SK-N-DZ (cell line): ENCODE measurements around the gene BRSK2.

Source experiments
- DNase-seq: peaks from one replicate; pipeline ENCODE4 v3.0.0-alpha.2; 2015; ENCODE audit warnings: low spot score

The BRSK2 gene

GRCh38 chr11:1481483-1481825, 91.7 kb downstream of the BRSK2 start:
- no peak for DNase-seq

- no peak for DNase-seq
Measured at GRCh38 chr11:1481861-1482441, 92.2 kb downstream of the BRSK2 start.

GRCh38 chr11:1482581-1483444, 93.1 kb downstream of the BRSK2 start:
- DNase-seq: no peak

GRCh38 chr11:1483445-1483961, 93.8 kb downstream of the BRSK2 start:
- no peak for DNase-seq

GRCh38 chr11:1484061-1484671, 94.4 kb downstream of the BRSK2 start:
- no peak for DNase-seq

- DNase-seq: no peak
Measured at GRCh38 chr11:1484695-1485503, 95.2 kb downstream of the BRSK2 start.

- DNase-seq: no peak
Measured at GRCh38 chr11:1485504-1485885, 95.8 kb downstream of the BRSK2 start.

- DNase-seq: no peak
Measured at GRCh38 chr11:1486054-1486825, 96.5 kb downstream of the BRSK2 start, which contains the start of gene MOB2. MOB2 (minus strand) TSS chr11:1486779; CDS start chr11:1486556, 223 bp downstream.

GRCh38 chr11:1487091-1487850, 97.5 kb downstream of the BRSK2 start:
- no peak for DNase-seq

- DNase-seq: no peak
Measured at GRCh38 chr11:1487851-1488574, 98.3 kb downstream of the BRSK2 start.

- DNase-seq: no peak
Measured at GRCh38 chr11:1488575-1489180, 98.9 kb downstream of the BRSK2 start.

- DNase-seq: no peak
Measured at GRCh38 chr11:1490651-1491050, 100.9 kb downstream of the BRSK2 start.

- no peak for DNase-seq
Measured at GRCh38 chr11:1491379-1491778, 101.6 kb downstream of the BRSK2 start.

- DNase-seq: no peak
Measured at GRCh38 chr11:1493650-1494244, 104.0 kb downstream of the BRSK2 start.

- no peak for DNase-seq
Measured at GRCh38 chr11:1494650-1495049, 104.9 kb downstream of the BRSK2 start.

- no peak for DNase-seq
Measured at GRCh38 chr11:1496091-1496760, 106.5 kb downstream of the BRSK2 start.

GRCh38 chr11:1496761-1497095, 107.0 kb downstream of the BRSK2 start:
- no peak for DNase-seq

GRCh38 chr11:1497600-1497999, 107.9 kb downstream of the BRSK2 start:
- no peak for DNase-seq
